SK-MEL-5 (cell line): ENCODE measurements around the gene SCNN1B. TPM values are rescaled to one million over a fixed set of nuclear protein-coding genes. Genes with fewer than 3 reads are reported as not detected.
A peak's percentile ranks its signal among the peaks of the same experiment; 100 is the strongest.

Experiments used
- DNase-seq: peaks from one replicate; pipeline ENCODE4 v3.0.0-alpha.2; 2016; ENCODE audit warnings: low read depth, low spot score
- in situ Hi-C: cut with HindIII; loops from 2 replicates; pipeline ENCODE4 v1.10.0; 2016; ENCODE audit warnings: low sequenced_read_pairs, high pct_unique_total_duplicates, low pct_unique_long_range_greater_than_20kb
- total RNA-seq: library from RNA; depleted of rRNA; stranded (reverse); fragments of >200 nt; shearing (Covaris generic); gene quantifications from 2 replicates; pipeline ENCODE4 v1.2.3, GENCODE V29; 2014

SCNN1B gene
- total RNA-seq, 1 experiment from 2014 or later: not detected

DNA sequence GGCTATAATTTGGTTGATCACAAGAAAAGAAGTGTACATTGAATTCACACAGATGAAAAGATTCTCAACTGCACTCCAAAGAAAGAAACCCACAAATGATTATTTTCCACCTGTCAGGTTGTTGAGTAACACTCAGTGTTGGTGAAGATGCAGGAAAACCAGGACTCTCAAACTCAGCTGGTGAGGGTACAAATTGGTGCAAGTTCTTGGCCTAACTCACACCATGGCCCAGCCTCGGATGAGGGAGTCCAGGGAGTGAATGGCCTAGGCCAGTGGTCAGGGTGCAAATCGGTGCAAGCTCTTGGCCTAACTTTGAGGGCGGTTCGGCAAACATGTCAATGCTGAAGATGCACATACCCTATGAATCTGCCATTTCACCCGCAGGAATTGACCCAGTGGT is 8.6 kb downstream of the SCNN1B start:
- no peak for DNase-seq
- in situ Hi-C loops: no loop called here

DNA sequence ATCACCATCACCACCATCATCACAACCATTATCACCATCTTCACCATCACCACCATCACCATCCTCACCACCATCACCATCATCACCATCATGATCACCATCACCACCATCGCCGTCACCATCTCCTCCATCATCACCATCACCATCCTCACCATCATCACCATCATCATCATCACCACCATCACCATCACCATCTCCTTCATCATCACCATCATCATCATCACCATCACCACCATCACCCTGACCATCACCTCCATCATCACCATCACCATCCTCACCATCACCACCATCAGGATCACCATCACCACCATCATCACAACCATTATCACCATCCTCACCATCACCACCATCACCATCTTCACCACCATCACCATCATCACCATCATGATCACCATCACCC is 14.1 kb downstream of the SCNN1B start:
- in situ Hi-C loops: no loop called here
- no peak for DNase-seq

DNA sequence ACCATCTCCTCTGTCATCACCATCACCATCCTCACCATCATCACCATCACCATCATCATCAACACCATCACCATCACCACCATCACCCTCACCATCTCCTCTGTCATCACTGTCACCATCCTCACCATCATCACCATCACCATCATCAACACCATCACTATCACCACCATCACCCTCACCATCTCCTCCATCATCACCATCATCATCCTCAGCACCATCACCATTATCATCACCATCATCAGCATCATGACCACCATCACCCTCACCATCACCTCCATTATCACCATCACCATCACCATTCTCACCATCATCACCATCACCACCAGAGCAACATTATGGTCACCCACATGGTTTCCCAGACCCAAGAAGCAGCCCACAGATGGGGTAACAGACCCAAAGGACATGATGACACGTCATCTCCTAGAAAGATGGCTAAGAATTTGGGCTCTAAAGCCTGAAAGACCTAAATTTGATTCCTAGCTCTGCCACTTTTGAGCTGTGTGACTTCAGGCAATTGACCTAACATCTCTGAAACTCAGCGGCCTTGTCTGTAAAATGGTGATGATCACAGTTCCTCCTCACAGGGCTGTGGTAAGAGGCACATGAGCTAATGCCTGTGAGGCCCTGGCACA is 14.6 kb downstream of the SCNN1B start:
- in situ Hi-C loops: no loop called here
- DNase-seq: no peak

DNA sequence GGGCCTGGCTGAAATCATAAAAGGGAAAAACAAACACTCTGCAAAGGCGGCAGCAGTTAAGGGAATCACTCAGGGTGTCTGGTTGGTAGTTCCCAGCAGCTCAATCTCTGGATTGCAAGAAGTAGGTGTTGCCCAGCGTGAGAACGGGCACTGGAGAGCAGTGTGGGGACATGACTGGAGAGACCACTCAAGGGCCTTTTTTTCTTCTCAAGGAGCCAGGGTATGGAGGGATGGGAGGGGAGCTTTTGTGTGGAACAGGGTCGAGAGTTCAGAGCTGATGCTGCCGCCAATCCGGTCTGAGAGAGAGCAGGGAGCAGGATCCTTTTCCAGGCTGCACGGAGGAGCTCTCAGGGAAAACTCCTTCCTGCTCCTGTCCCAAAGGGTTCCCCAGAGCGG is 15.2 kb downstream of the SCNN1B start:
- DNase-seq: no peak
- in situ Hi-C loops: no loop called here

DNA sequence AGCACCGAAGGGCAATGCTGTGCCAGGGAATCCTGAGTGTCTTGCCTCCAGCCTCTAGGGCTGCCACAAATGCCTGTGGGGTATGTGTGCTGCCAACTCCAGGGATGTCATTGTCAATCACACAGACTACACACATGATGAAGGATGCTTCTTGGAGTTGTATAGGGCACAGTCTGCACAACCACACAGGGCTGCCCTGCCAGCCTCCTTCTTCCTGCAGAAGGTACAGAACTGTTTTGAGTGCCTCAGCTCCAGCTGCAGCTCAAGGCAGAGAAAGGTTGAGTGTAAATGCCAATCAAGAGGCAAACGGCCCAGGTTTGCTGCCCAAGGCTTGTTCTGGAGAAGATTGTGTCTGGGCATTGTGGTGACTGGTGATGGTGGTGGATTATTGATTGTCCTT is 15.6 kb downstream of the SCNN1B start:
- no peak for DNase-seq
- in situ Hi-C loops: no loop called here

DNA sequence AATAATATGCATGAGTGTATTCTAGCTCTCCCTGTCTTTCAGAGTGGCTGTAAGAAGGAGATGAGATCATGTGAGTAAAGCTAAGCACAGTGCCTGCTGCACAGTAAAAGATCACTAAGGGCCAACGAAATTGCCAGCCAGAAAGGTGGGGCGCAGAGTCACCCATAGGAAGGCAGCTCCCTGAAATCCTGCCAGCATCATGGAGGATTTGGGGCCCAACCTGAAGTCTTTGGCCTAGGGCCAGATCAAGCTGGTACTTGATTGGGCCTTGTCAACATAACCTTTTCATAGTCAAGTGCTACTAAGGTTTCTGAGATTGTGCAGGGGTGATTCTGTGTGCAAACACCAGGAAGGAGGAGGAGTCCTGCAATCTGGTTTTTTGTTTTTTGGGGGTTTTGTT is 16.5 kb downstream of the SCNN1B start:
- no peak for DNase-seq
- in situ Hi-C loops: no loop called here

DNA sequence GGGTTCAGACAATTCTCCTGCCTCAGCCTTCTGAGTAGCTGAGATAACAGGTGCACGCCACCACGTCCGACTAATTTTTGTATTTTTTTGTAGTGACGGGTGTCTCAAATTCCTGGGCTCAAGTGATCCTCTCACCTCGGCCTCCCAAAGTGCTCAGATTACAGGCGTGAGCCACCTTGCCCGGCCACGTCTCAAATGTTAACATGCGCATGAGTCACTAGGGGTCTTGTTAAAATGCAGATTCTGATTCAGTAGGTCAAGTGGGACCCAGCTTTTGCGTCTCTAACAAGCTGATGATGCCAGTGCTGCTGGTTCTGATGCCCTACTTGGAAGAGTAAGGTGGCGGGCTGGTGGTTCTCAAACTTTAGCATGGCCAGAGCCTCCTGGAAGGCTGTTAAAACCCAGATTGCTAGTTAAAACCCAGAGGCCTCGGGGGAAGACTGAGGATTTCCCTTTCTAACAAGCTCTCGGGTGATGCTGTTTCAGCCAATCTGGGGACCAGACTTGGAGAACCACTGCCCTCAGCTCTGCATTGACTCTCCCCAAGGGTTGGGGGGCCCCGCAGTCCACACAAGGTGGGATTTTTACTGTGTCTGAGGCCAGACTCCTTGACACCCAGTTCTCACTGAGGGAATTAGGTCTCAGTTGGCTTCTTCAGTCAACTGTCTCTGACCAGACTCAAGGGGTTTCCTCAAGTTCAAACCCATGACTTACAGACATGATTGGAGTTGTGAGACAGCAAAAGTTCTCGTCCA is 17.9 kb downstream of the SCNN1B start:
- no peak for DNase-seq
- in situ Hi-C loops: no loop called here

DNA sequence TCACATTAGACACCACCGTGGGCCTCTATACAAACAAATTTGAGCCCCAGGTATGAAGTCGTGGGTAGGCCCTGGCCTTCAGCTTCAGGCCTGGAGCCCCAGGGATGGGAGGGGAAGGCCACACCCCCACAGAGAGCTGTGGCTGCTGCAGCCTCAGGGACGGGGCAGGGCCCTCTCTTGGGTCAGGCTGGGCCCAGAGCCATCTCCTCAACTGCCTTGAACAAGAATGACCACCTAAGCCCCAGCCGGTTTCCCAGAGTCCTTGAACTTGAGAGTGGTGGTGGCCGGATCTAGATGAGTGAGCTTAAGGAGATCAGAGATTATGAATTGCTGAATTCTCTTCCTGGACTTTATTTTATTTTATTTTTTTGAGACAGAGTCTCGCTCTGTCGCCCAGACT is 18.6 kb downstream of the SCNN1B start:
- no peak for DNase-seq
- in situ Hi-C loops: no loop called here

DNA sequence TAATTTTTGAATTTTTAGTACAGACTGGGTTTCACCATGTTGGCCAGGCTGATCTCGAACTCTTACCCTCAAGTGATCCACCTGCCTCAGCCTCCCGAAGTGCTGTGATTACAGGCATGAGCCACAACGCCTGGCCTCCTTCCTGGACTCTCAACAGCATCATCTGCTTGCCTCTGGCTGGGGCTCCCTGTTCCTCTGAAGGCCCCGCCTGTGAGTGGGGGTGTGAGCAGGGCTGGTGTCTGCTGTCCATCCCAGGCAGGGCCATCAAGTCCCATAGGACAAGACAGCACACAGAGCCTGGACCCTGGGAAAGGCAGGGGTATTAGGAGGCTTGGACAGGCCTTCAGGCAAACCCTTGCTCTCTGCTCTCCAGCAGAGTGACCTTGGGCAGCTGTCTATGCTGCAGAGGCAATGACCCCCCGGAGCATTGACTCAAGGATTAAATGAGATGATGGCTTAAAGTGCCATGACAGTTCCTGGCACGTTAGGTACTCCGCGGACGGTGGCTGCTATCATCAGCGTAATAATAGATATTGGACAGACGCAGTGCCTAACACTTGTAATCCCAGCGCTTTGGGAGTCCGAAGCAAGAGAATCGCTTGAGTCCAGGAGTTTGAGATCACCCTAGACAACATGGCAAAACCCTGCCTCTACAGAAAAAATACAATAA is 19.2 kb downstream of the SCNN1B start:
- in situ Hi-C loops: no loop called here
- DNase-seq: no peak

DNA sequence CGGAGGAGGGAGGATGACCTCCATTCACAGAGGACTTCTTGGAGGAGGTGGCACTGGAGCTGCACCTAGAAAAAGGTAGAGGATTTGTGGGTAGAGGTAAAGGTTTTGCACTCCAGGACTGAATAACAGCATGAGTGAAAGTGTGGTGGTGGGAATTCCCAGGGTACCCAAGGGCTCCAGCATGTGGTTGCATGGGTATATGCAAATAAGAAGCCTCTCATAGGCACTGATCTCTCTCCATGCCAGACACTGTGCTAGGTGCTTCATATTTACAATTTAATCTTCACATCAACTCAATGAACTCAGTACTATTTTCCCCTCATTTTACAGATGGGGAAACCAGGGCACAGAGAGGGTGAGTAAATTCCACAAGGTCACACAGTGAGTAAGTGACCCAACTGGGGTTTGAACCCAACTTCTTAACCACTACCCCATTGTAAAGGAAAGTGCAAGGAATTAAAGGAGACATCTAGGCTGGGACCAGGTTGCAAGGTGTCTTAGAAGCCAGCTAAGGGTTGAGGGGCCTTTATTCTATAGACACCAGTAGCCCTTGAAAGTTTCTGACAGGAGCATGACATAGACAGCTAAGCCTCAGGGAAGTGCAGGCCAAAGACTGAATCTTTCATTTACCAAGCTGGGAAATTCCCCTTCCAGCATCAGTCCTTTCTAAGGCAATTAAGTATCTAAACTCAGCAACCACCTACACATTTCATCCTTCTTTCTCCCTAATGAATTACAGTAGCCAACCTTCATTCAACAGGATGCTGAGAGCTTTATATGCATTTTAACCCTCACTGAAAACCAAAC is 21.3 kb downstream of the SCNN1B start:
- DNase-seq: no peak
- in situ Hi-C loops: no loop called here

DNA sequence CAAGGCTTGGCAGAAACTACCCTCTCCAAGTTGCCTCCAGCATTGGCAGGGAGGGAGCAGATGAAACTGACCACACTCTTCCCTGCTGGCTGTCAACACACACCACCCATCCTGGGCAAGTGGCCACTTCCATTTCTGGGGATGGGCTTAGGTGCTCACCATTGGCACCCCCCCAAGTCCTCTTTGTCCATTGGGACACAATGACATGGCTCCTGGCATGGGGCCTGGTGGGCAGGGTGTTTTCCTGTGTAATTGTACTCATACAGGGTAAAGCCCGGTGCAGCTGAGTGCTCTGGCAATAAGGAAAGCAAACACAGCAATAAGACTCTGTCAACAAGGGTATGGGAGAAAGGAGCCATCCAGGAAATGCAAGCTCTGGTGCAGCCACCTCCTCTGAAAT is 22.6 kb downstream of the SCNN1B start:
- in situ Hi-C loops: no loop called here

DNA sequence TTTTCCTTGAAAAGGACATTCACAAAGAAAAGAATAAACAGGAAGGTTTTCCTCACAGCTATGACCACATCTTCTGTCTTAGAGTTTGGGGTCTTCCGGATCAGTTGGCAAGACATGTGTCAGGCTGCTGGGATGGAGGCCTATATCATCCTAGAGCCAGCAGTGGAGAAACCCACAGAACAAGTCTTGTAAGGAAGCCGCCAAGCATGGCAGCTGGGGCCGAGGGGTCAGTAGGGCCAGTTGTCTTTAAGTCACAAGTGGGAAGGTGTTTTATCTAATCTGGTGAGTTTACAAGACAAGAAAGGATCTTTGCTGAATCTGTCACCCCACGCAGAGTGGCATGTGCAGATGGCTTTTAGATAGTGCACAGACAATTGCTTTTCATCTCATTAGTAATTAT is 25.7 kb downstream of the SCNN1B start:
- in situ Hi-C loops: no loop called here
- no peak for DNase-seq

More for the DNA sequence above, 22.6 kb downstream of the SCNN1B start:
- DNase-seq: no peak

DNA sequence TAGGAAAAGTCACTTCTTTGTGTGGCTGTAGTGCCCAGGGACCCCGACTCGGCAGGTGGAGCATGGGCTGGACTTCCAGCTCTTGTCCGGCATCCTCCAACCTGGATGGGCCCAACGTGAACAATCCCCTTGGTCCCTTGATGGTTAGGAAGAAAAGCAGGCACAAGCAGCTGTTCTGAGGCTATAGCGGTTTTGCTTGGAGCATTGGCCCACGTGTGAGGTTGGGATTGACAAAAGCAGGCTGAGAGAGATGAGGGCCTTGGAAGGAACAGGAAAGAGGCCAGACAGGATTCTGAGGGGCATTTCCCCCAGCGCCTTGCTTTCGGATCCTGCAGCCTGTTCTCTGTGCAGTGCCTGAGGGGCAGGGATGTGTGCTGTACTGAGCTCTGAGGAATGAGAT is 28.1 kb downstream of the SCNN1B start:
- DNase-seq: no peak
- in situ Hi-C loops: no loop called here

DNA sequence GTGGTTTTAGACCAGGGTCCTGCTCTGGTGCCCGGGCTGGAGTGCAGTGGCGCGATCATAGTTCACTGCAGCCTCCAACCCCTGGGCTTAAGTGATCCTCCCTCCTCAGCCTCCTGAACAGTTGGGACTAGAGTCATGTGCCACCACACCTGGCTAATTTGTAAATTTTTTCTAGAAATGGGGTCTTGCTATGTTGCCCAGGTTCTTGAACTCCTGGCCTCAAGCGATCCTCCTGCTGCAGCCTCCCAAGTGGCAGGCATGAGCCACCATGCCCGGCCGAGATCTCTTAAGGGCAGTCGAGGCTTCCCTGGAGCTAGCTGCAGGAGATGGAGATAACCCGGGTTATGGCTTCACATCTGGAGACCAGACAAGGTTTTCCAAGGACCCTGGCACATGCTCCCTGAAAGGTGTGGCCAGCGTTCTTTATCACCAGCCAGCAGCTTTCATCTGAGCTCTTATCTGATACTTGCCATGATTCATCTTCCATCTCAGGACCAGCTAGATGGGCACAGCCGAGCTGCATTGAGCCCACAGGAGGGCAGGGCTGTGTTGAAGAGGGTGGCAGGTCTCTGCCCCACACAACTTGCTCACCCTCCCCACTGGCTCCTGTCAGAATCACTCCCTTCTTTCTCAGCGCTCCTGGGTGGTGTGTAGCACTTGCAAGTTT is 28.6 kb downstream of the SCNN1B start:
- in situ Hi-C loops: no loop called here
- DNase-seq: no peak

DNA sequence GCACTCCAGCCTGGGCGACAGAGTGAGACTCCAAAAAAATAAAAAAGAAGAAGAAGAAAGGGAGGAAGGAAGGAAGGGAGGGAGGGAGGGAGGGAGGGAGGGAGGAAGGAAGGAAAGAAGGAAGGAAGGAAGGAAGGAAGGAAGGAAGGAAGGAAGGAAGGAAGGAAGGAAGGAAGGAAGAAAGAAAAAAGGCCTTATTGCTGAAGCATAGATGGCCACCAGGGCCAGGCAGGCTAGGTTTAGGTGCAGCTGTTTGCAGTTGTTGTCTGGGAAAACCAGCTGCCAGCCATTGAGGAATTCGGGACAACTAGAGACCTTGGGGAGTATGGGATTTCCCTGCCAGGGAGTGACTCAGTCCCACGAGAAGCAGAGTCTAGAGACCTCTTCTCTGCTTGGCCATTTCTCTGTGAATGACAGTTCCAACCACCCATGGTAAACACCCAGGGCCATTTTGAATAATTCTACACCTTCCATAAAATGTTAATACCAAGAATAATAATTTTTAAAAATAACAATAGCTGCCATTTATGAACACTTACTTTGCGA is 31.0 kb downstream of the SCNN1B start:
- in situ Hi-C loops: no loop called here
- DNase-seq: peak; percentile 9

DNA sequence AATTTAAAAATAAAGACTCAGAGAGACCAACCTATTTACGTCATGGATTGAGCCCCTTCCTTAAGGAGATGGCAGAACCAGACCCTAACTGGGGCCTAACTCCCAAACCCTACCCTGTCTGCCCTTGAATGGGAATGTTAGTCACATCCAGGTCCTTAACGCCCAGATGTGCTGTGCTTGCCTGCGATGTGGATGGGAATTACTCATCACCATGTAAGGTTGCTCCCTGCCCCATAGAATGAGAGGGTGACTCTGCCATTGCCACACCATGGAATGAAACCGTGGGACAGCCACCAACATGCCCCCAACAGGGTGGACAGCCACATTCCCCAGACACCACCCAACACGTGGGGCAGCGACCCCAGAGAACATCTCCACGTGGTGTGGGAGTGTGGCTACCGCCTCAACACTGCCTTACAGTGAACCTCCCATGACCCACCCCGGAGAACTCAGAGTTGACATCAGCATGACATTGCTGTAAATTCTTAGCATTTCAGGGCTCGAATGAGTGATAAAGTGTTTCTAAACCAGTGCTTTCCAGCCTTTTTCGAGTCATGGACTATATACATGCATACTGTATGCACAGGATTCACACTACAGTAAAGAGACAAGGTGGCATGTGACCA is 31.8 kb downstream of the SCNN1B start:
- in situ Hi-C loops: no loop called here
- DNase-seq: no peak

DNA sequence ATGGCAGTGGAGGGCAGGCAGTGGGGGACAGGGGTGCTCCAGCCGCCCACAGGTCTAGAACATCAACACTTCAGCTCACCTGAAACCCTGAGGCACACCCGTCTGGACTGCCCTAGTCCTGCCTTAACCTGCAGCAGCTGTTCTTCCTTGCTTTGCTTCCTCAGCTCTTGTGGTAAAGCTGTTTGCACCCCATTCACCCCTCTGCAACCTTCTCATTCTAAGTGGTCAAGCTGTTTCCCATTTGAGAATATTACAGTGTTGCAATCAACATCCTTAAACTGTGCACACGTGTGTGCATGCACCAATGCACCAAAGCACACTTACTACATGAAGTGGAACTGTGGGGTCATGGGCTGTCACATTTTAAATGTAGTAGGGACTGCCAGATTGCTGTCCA is 32.4 kb downstream of the SCNN1B start:
- no peak for DNase-seq
- in situ Hi-C loops: no loop called here
